ENCODE measurements around the gene DEFB124. TPM values are rescaled to one million over a fixed set of nuclear protein-coding genes. Genes with fewer than 3 reads are reported as not detected.

DEFB124 gene
- total and polyA plus RNA-seq, 9 donors = 0.41 to 1.7 (median 1.2) TPM; not detected in 1

GRCh38 chr20:31489152-31489551 lies 14.2 kb upstream of the DEFB124 start:
- DNase-seq = no peak
- peak overlapping the region; percentile 42 for H3K27ac ChIP-seq (ENCODE audit: low read length)
- H3K9me3 ChIP-seq (replicated peaks; ENCODE audit: control insufficient read depth, low read depth, low read length) = no peaks in the 10 kb centered on the region
- H3K27me3 ChIP-seq (ENCODE audit: control insufficient read depth, insufficient read depth, low read length) = peaks cover 11% of the 10 kb centered on the region
- no peaks in the 10 kb centered on the region for H3K36me3 ChIP-seq (ENCODE audit: control insufficient read depth, insufficient read depth, low read length)
- 60% methylated on average over 2 of the region's 3 CpGs for WGBS (ENCODE audit: insufficient coverage)
- H3K4me1 ChIP-seq (ENCODE audit: control insufficient read depth, insufficient read depth, low read length) = peaks cover 16% of the 10 kb centered on the region
- H3K4me3 ChIP-seq (ENCODE audit: low read length) = no peak overlapping the region

GRCh38 chr20:31488115-31488514 lies 13.2 kb upstream of the DEFB124 start:
- Histone ChIP-seq H3K4me1 (ENCODE audit: control insufficient read depth, insufficient read depth, low read length) (peaks cover 19% of the 10 kb centered on the region), H3K27me3 (ENCODE audit: control insufficient read depth, insufficient read depth, low read length) (peaks cover 11% of the 10 kb centered on the region), H3K27ac (ENCODE audit: low read length) (no peak overlapping the region), H3K4me3 (ENCODE audit: low read length) (no peak overlapping the region), H3K36me3 (ENCODE audit: control insufficient read depth, insufficient read depth, low read length) (no peaks in the 10 kb centered on the region), H3K9me3 (replicated peaks; ENCODE audit: control insufficient read depth, low read depth, low read length) (no peaks in the 10 kb centered on the region)
- 78% methylated on average over 1 of the region's 2 CpGs for WGBS (ENCODE audit: insufficient coverage)
- peak; percentile 60 for DNase-seq

GRCh38 chr20:31485450-31486339 lies 10.8 kb upstream of the DEFB124 start:
- WGBS (ENCODE audit: insufficient coverage) = 0% methylated on average over 4 of the region's 31 CpGs
- H3K4me1 ChIP-seq (ENCODE audit: control insufficient read depth, insufficient read depth, low read length) = peaks cover 19% of the 10 kb centered on the region
- H3K4me3 ChIP-seq (ENCODE audit: low read length) = peak overlapping the region; percentile 24
- peak overlapping the region; percentile 91 for H3K27ac ChIP-seq (ENCODE audit: low read length)
- no peaks in the 10 kb centered on the region for H3K9me3 ChIP-seq (replicated peaks; ENCODE audit: control insufficient read depth, low read depth, low read length)
- peak; percentile 98 for DNase-seq
- peaks cover 11% of the 10 kb centered on the region for H3K27me3 ChIP-seq (ENCODE audit: control insufficient read depth, insufficient read depth, low read length)
- H3K36me3 ChIP-seq (ENCODE audit: control insufficient read depth, insufficient read depth, low read length) = no peaks in the 10 kb centered on the region

GRCh38 chr20:31484001-31484400 lies 9.1 kb upstream of the DEFB124 start:
- Histone ChIP-seq H3K27me3 (ENCODE audit: control insufficient read depth, insufficient read depth, low read length) (peaks cover 11% of the 10 kb centered on the region), H3K4me1 (ENCODE audit: control insufficient read depth, insufficient read depth, low read length) (peaks cover 19% of the 10 kb centered on the region), H3K36me3 (ENCODE audit: control insufficient read depth, insufficient read depth, low read length) (no peaks in the 10 kb centered on the region), H3K9me3 (replicated peaks; ENCODE audit: control insufficient read depth, low read depth, low read length) (no peaks in the 10 kb centered on the region), H3K4me3 (ENCODE audit: low read length) (no peak overlapping the region), H3K27ac (ENCODE audit: low read length) (peak overlapping the region; percentile 25)
- DNase-seq = peak; percentile 62
- 36% methylated on average over 36 of the region's 36 CpGs for WGBS (ENCODE audit: insufficient coverage)

- H3K27me3 ChIP-seq (ENCODE audit: control insufficient read depth, insufficient read depth, low read length) = peaks cover 19% of the 10 kb centered on the region
- no peak overlapping the region for H3K4me3 ChIP-seq (ENCODE audit: low read length)
- peaks cover 4% of the 10 kb centered on the region for H3K36me3 ChIP-seq (ENCODE audit: control insufficient read depth, insufficient read depth, low read length)
- no peak overlapping the region for H3K27ac ChIP-seq (ENCODE audit: low read length)
- H3K9me3 ChIP-seq (replicated peaks; ENCODE audit: control insufficient read depth, low read depth, low read length) = no peaks in the 10 kb centered on the region
- peaks cover 29% of the 10 kb centered on the region for H3K4me1 ChIP-seq (ENCODE audit: control insufficient read depth, insufficient read depth, low read length)
- WGBS (ENCODE audit: insufficient coverage) = 0% methylated on average over 1 of the region's 6 CpGs
- peak; percentile 55 for DNase-seq
Measured at GRCh38 chr20:31476643-31477215, 1.8 kb upstream of the DEFB124 start.

- Histone ChIP-seq H3K36me3 (ENCODE audit: control insufficient read depth, insufficient read depth, low read length) (peaks cover 4% of the 10 kb centered on the region), H3K4me1 (ENCODE audit: control insufficient read depth, insufficient read depth, low read length) (peaks cover 29% of the 10 kb centered on the region), H3K27me3 (ENCODE audit: control insufficient read depth, insufficient read depth, low read length) (peaks cover 19% of the 10 kb centered on the region), H3K9me3 (replicated peaks; ENCODE audit: control insufficient read depth, low read depth, low read length) (no peaks in the 10 kb centered on the region), H3K4me3 (ENCODE audit: low read length) (peak overlapping the region; percentile 56), H3K27ac (ENCODE audit: low read length) (no peak overlapping the region)
- 33% methylated on average over 5 of the region's 6 CpGs for WGBS (ENCODE audit: insufficient coverage)
- DNase-seq = peak; percentile 56
Measured at GRCh38 chr20:31476294-31476585, 1.3 kb upstream of the DEFB124 start.

- Histone ChIP-seq H3K27ac (ENCODE audit: low read length) (peak overlapping the region; percentile 60), H3K9me3 (replicated peaks; ENCODE audit: control insufficient read depth, low read depth, low read length) (no peaks in the 10 kb centered on the region), H3K4me3 (ENCODE audit: low read length) (peak overlapping the region; percentile 56), H3K27me3 (ENCODE audit: control insufficient read depth, insufficient read depth, low read length) (peaks cover 19% of the 10 kb centered on the region), H3K4me1 (ENCODE audit: control insufficient read depth, insufficient read depth, low read length) (peaks cover 29% of the 10 kb centered on the region), H3K36me3 (ENCODE audit: control insufficient read depth, insufficient read depth, low read length) (peaks cover 4% of the 10 kb centered on the region)
- under 1% methylated on average over 16 of the region's 29 CpGs for WGBS (ENCODE audit: insufficient coverage)
- DNase-seq = peak; percentile 43
Measured at GRCh38 chr20:31475472-31476293, 756 bp upstream of the DEFB124 start.

GRCh38 chr20:31474097-31474436 lies 860 bp downstream of the DEFB124 start:
- no CpG with 5 or more reads among the region's 2 CpGs for WGBS (ENCODE audit: insufficient coverage)
- H3K4me3 ChIP-seq (ENCODE audit: low read length) = no peak overlapping the region
- peaks cover 29% of the 10 kb centered on the region for H3K4me1 ChIP-seq (ENCODE audit: control insufficient read depth, insufficient read depth, low read length)
- H3K36me3 ChIP-seq (ENCODE audit: control insufficient read depth, insufficient read depth, low read length) = peaks cover 4% of the 10 kb centered on the region
- no peak overlapping the region for H3K27ac ChIP-seq (ENCODE audit: low read length)
- no peak for DNase-seq
- no peaks in the 10 kb centered on the region for H3K9me3 ChIP-seq (replicated peaks; ENCODE audit: control insufficient read depth, low read depth, low read length)
- H3K27me3 ChIP-seq (ENCODE audit: control insufficient read depth, insufficient read depth, low read length) = peaks cover 19% of the 10 kb centered on the region

GRCh38 chr20:31473331-31474096 lies 1.4 kb downstream of the DEFB124 start:
- peaks cover 19% of the 10 kb centered on the region for H3K27me3 ChIP-seq (ENCODE audit: control insufficient read depth, insufficient read depth, low read length)
- 82% methylated on average over 3 of the region's 5 CpGs for WGBS (ENCODE audit: insufficient coverage)
- no peaks in the 10 kb centered on the region for H3K9me3 ChIP-seq (replicated peaks; ENCODE audit: control insufficient read depth, low read depth, low read length)
- no peak overlapping the region for H3K4me3 ChIP-seq (ENCODE audit: low read length)
- peaks cover 29% of the 10 kb centered on the region for H3K4me1 ChIP-seq (ENCODE audit: control insufficient read depth, insufficient read depth, low read length)
- no peak for DNase-seq
- H3K36me3 ChIP-seq (ENCODE audit: control insufficient read depth, insufficient read depth, low read length) = peaks cover 4% of the 10 kb centered on the region
- no peak overlapping the region for H3K27ac ChIP-seq (ENCODE audit: low read length)
